GM18519 (cell line): Measurements from ENCODE around the gene ZNF320.
A peak's percentile ranks its signal among the peaks of the same experiment; 100 is the strongest.
"Not testable (repeated sequence)": the region's sequence is repeated elsewhere in the genome, so short reads cannot be mapped to it uniquely, and the experiment has no call there.

Source experiments
- ATAC-seq: cut with Tn5 transposase; IDR thresholded peaks from one replicate; pipeline ENCODE4 v1.9.1; 2021; ENCODE audit warnings: mild to moderate bottlenecking, moderate library complexity; ENCODE audit not compliant: unreplicated experiment, low FRiP score

ZNF320 gene

DNA sequence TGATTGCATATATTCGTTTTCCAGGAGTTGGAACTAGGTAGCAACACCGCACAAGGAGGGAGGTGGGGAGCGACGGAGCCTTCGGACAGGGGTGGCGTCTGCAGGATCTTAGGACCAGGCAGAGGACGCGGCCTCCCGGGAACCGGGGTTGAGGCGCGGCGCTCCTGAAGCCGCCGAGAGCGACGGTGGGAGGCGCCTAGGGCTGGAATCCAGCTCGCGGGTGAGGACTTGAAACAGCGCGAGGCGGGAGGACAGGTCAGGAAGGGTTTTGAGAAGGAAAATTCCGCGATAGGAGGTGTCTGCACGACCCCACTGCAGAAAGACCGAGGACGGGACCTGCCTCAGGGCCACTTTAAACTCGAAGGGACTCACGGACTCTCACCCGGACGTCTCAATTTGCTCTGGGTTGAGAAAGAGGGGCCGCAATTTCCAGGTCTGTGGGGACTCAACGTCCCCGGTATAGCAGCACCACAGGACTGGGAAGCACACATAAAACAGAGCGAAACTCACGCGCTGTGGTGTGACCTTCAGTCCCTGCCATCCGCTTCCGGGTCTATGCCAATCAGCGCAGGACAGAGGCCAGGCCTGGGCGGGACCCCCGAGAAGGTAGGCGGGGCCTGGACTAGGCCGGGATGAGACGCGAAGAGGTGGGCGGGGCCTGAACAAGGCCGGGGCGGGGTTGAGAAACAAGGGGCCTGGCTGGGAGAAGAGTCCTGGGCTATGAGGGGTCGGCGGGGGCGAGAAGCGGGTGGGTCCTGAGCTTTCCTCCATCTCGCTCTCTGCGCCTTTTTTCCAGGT is at the start of gene ZNF320:
ZNF320 (minus strand) TSS at position 498 of the 798 bp plus-strand sequence. CDS start 7,380 bp downstream, outside the sequence.
- peak; percentile 75 for ATAC-seq

DNA sequence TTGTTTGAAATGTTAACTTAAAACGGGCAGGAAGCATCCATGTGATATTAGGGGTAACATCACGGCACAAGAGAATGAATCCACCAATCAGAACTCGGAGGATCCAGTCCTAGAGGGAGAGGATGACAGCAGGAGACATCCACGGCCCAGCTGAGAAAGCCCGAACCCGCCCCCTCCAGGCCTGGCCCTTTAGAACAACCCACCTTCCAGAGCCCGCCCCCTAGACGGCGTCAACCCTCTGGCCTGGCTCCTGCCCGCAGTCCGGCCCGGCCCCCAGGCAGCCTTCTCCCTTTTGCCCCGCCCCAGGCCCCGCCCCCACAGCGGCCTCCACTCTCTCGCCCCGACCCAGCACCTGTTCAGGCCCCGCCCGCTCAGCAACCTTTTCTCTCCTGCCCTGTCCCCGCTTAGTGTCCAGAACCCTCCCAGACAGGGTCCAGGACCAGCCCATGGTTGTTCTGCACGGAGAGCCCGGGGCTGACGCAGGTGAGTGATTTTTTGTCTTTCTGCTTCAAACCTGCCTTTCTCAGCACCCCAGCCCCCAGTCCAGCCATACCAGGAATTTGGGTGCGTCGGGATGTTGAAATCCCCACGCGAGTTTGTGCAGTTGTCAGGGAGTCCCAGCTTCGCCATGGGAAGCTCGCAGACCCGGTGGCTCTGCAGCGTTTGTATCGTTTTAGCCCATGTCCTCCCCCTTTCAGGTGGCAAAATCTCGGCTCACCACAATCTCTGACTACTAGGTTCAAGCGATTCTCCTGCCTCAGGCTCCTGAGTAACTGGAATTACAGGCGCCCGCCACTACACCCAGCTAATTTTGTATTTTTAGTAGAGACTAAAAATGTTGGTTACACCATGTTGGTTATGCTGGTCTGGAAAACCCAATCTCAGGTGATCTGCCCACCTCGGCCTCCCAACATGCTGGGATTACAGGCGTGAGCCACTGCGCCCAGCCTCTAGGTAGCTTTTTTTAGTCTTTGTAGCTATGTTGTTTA is 49.2 kb upstream of the ZNF320 start:
- ATAC-seq = no peak

DNA sequence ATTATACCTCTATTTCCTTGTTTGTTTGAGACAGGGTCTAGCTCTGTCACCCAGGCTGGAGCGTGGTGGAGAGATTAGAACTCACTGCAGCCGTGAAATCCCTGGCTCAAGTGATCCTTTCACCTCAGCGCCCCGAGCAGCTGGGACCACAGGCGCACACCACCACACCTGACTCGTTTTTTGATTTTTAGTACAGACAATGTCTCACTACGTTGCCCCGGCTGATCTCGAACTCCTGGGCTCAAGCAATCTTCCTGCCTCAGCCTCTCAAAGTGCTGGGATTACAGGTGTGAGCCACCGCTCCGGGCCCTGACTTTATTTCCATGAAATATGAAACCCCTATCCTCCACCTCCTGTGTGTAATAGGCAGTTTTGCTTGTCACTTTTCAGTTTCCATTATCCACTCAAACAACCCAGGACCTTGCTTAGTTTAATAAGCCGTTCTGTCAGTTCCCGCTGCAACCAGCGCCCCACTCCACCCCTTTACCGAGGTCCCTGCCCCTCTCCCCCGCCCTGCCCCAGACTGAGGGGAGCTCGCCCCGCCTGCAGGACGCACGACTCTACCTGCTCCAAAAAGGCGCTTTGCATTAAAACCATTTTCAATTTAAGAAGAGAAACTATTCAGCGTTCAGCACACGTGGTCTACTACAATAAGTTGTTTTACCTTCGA is 48.4 kb upstream of the ZNF320 start:
- no peak for ATAC-seq

DNA sequence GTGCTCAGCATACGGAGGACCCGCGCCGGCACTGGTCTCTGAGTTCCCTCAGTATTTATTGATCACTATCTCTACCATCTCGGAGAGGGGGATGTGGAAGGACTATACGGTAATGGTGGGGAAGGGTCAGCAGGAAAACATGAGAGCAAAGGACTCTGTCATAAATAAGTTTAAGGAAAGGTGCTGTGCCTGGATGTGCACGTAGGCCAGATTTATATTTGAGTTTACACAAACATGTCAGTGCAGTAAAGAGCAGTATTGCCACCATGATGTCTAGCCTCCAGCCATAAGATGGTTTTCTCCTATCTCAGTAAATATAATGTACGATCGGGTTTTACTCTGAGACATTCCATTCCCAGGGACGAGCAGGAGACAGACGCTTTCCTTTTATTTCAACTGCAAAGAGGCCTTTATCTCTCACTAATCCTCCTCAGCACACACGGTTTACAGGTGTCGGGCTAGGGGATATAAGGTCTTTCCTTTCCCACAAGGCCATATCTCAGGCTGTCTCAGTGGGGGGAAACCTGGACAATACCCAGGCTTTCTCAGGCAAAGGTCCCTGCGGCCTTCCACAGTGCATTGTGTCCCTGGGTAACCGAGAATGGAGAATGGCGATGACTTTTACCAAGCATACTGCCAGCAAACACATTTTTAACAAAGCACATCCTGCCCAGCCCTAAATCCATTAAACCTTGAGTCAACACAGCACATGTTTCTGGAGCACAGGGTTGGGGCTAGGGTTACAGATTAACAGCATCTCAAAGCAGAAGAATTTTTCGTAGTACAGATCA is 47.5 kb upstream of the ZNF320 start:
- ATAC-seq = not testable (repeated sequence)

DNA sequence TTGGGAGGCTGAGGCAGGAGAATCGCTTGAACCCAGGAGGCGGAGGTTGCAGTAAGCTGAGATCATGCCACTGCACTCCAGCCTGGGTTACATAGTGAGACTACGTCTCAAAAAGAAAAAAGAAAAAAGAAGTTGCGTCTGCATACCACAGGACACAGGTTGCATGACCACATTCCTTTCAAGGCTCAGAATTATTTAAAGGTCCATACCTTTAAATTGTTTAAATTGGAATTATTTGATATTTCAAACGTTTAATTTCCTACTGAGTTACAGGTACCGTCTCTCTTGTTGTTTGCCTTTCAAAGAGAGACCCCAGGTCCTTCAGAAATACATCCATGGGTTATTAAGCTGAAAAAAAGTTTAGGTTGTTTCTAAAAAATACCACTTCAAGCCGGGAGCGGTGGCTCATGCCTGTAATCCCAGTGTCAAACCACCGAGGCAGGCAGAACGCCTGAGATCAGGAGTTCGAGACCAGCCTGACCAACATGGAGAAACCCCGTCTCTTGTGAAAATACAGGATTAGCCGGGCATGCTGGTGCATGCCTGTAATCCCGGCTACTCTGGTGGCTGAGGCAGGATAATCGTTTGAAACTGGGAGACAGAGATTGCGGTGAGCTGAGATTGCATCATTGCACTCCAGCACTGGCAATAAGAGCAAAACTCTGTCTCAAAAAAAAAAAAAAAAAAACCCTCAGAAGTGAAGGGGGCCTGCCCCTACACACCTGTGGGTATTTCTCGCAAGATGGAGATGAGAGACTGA is 46.6 kb upstream of the ZNF320 start:
- ATAC-seq = no peak

DNA sequence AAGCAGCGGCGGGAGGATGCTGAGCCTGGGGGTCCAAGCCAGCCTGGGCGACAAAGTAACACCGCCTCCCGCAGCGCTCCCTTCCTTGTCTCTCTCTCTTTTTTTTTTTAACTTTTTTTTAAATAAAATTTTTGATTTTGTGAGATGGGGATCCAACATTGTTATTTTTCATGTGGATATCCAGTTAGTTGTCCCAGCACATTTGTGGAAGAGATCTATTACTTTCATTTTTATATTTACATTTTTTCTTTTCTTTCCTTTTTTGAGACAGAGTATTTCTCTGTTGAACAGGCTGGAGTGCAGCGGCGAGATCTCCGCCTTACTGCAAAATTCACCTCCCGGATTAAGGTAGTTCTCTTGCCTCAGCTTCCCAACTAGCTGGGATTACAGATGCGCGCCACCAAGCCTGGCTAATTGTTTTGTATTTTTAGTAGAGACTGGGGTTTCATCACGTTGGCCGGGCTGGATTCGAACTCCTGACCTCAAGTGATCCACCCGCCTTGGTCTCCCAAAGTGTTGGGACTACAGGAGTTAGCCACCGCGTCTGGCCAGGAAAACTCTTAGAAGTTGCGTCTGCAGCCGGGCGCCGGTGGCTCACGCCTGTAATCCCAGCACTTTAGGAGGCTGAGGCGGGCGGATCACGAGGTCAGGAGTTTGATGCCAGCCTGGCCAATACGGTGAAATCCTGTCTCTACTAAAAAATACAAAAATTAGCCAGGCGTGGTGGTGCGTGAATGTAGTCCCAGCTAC is 45.9 kb upstream of the ZNF320 start:
- no peak for ATAC-seq

DNA sequence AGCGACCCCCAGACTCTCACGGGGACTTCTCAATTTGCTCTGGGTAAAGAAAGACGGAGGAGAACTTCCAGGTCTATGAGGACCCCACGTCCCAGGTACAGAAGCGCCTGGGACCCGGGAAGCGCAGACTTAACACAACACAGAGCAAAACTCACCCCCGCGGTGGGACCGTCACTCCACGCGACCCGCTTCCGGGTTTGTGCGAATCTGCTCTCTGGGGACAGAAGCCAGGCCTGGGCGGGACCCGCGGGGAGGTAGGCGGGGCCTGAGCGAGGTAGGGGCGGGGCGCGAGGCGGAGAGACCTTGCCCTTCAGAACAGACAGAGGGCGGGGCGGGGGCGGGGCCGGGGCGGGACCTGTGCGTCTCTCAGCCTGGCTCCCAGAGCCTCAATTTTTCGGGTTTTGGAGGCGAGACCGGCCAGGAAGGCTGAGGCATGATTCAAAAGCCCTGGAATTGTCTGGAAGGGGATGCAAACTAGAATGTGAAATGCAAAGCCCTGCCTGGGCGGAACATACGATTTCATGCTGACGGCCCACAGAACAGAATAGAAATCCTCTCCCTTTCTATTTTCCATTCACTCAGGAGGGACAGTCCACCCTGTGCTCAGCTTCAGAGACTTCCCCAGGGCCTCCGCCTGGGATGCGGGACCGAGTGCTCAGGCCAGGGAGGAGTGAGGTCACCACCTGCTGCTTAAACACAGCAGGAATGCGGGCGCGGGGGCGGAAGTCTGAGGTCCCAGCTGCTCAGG is 45.1 kb upstream of the ZNF320 start:
- peak; percentile 84 for ATAC-seq

DNA sequence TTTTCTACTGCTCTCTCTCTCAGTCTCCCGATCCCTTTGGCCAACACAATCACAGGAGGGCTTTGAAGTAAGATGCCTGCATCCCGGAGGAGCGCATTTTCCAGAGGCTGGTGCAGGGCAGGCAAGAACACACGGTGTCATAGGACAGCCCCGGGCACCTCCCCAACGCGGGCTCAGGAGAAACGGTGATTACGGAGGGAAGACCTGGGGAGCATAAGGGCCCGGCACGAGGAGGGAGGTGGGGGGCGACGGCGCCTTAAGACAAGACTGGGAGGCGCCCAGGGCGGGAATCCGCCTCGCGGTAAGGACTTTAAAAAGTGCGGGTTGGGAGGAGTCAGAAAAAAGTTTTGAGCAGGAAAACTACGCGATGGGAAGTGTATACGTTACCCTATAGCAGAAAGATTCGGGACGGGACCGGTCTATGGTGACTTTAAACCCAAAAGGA is 44.5 kb upstream of the ZNF320 start:
- ATAC-seq = peak; percentile 24

DNA sequence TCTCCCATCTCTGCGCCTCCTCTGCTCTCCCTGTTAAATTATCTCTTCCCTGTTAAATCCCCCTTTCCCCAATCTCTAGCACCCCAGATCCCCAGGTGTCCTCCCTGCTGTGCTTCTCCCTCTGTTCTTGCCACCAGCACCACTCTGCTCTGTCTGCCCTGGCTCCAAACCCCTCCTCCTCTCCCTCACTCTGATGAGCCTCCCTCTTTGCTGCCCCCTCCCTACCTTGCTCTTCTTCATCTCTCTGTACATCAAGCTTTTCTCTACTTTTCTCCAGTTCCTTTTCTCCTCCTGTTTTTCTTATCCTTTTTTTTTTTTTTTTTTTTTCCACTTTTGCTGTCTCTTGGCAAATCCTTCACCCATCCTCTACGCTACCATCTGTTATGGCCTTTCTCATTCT is 44.1 kb upstream of the ZNF320 start:
- ATAC-seq = not testable (repeated sequence)

DNA sequence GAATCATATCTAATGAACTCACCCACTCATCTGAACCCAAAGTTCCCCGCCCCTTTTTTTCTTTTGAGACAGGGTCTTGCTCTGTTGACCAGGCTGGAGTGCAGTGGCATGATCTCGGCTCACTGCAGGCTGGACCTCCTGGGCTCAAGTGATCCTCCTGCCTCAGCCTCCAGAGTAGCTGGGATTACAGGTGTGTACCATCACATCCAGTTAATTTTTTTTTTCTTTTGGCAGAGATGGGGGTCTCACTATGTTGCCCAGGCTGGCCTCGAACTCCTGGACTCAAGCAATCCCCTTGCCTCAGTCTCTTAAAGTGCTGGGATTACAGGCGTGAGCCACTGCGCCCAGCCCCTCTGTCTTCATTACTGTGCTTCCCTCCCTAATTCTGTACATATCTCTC is 43.5 kb upstream of the ZNF320 start:
- not testable (repeated sequence) for ATAC-seq

DNA sequence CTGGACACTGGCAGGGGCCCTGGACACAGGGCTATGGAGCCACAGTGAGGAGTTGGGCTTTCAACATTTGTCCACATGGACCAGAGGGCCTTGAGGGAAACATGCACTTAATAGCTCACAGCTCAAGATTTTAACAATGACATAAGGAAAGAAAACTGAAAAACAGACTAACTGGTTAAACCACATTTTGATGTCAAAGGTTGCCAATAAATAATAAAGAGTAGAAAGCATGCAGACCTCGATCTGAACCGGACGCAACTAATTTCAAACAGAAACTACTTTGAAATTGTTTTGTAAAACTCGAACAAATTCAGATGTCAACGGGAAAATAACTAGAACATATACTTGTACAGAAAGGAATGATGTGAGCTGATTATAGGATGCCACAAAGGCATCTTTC is 41.3 kb upstream of the ZNF320 start:
- no peak for ATAC-seq

DNA sequence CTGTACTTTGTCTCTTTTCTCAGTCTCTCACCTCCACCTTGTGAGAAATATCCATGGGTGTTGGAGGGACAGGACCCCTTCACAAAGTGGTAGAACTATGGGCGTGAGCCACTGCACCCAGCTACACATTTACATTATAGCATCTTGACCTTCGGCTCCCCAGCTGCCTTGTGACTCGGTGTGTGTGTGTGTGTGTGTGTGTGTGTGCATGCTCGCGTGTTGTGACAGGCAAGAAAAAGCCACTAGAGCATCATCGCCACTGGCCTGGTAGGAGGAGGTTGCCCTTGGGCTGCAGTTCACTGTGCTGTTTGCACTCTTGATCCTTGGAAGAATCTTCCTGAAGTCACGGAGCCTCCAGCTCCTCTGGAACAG is 39.5 kb upstream of the ZNF320 start:
- ATAC-seq = no peak

DNA sequence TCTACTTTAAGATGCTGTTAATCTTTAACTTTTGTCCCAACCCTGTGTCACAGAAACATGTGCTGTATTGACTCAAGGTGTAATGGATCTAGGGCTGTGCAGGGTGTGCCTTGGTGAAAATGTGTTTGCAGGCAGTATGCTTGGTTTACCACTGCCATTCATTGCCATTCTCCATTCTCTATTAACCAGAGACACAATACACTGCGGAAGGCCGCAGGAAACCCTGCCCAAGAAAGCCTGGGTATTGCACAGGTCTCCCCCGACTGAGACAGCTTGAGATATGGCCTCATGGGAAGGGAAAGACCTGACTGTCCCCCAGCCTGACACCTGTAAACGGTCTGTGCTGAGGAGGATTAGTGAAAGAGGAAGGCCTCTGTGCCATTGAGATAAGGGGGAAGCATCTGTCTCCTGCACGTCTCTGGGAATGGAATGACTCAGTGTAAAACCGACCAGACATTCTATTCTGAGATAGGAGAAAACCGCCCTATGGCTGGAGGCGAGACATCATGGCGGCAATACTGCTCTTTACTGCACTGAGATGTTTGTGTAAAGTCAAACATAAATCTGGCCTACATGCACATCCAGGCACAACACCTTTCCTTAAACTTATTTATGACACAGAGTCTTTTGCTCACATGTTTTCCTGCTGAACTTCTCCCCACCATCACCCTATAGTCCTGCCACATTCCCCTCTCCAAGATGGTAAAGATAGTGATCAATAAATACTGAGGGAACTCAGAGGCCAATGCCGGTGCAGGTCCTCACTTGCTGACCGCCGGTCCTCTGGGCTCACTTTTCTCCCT is 38.9 kb upstream of the ZNF320 start:
- ATAC-seq = no peak

DNA sequence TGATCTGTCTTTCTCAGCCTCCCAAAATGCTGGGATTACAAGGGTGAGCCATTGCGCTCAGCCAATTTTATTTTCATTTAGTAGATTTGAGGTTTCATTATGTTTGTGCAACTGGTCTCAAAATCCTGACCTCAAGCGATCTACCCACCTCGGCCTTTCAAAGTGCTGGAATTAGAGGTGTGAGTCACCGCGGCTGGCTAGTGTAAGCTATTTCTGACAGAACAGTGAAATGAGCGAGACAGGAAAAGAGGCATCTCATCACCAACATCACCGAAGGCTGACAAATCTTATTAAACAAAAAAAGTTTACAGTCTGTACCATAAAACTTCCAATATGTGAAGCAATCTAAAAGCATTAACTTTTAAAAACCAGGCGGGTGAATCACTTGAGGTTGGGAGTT is 38.0 kb upstream of the ZNF320 start:
- ATAC-seq = no peak

DNA sequence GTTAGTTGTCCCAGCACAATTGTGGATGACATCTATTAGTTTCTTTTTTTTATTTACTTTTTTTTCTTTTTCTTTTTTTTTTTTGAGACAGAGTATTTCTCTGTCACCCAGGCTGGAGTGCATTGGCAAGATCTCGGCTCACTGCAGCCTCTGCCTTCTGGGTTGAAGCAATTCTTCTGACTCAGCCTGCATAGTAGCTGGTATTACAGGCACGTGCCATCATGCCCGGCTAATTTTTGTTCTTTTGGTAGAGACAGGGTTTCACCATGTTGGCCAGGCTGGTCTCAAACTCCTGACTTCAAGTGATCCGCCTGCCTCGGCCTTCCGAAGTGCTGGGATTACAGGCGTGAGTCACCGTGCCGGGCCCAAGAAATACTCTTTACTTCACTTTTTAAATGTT is 27.2 kb upstream of the ZNF320 start:
- not testable (repeated sequence) for ATAC-seq

DNA sequence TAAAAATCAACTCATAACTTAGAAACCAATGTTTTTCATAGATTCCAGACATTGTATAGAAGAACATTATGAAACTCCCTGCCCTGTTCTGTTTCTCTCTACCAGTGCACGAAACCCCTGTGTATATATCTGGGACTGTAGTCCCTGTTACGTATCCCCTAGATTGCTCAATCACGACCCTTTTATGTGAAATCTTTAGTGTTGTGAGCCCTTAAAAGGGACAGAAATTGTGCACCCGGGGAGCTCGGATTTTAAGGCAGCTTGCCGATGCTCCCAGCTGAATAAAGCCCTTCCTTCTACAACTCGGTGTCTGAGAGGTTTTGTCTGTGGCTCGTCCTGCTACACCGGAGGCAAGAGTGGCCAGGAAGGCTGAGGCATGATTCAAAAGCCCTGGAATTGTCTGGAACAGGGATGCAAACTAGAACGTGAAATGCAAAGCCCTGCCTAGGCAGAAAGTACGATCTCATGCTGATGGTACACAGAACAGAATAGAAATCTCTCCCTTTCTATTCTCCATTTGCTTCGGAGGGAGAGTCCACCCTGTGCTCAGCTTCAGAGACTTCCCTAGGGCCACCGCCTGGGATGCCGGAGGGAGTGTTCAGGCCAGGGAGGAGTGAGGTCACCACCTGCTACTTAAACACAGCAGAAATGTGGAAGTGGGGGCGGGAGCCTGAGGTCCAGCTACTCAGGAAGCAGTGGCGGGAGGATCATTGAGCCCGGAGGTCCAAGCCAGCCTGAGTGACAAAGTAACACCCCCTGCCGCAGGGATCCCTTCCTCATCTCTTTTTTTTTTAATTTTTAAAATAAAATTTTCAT is 26.6 kb upstream of the ZNF320 start:
- no peak for ATAC-seq
